ENCODE data around the gene ERAP2. TPM values are rescaled to one million over a fixed set of nuclear protein-coding genes. Genes with fewer than 3 reads are reported as not detected.

Gene ERAP2
- total and polyA plus RNA-seq, 10 of the 15 experiments (the other 5 are each of a cell fraction or from before 2014, with no cell fraction given) = 4.0 to 28.7 (median 11.7) TPM

DNA sequence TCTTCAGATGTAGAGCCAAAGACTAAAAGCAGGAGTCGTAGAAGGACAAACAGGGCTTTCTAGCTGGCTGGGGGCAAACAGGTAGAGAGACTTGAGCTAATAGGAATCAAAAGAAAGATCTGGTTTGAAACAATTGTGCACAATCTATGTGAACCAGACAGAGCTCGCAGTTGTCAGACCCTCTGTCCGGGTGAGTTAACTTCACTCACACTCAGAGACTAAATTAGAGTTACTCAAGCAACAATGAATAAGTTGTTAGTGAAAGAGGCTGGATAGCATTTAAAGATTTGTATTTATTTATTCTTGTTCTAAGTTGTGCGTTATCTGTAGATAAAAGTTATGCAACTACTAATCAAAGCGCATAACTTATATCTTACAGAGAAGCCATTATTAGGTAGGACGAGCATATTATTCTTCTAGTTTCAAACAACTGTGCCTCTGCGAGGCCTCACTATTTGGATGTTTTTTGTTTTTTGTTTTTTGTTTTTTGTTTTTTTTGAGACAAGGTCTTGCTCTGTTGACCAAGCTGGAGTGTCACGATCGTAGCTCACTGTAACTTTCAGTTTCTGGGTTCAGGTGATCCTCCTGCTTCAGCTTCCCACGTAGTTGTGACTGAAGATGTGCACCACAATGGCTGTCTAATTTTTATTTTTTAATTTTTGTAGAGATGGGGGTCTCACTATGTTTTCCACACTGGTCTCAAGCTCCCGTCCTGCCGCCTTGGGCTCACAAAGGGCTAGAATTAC is 46.4 kb downstream of the ERAP2 start (continued):
- TF ChIP-seq EGR1 (IDR thresholded peaks at IDR 0.05; ENCODE audit: borderline replicate concordance in 1 of 2, low read depth in 2 of 2, low read length in 2 of 2) (no peak), RUNX3 (IDR thresholded peaks at IDR 0.05; ENCODE audit: low read length) (0 out of 2 replicates have a peak, but pooled peaks have one; percentile 30), STAT1 (conservative IDR thresholded peaks at IDR 0.05) (no peak), PML (IDR thresholded peaks at IDR 0.05; ENCODE audit: low read length) (peak; percentile 54; the same call in 1 of the 2 replicates), TCF12 (IDR thresholded peaks at IDR 0.05; ENCODE audit: low read depth, low read length) (no peak), WRNIP1 (IDR thresholded peaks at IDR 0.05; ENCODE audit: borderline replicate concordance, low read depth, low read length) (no peak), FOXM1 (IDR thresholded peaks at IDR 0.05; ENCODE audit: low read depth, low read length) (no peak), HDAC6 (IDR thresholded peaks at IDR 0.05; ENCODE audit: unreplicated experiment) (no peak), LARP7 (IDR thresholded peaks at IDR 0.05) (no peak), NR2F1 (conservative IDR thresholded peaks at IDR 0.05) (no peak), CEBPB (IDR thresholded peaks at IDR 0.05; ENCODE audit: borderline replicate concordance in 1 of 2, low read depth in 2 of 2, low read length in 2 of 2) (no peak), NR2C1 (IDR thresholded peaks at IDR 0.05) (no peak), TARDBP (IDR thresholded peaks at IDR 0.05; ENCODE audit: borderline replicate concordance) (no peak), CHD4 (IDR thresholded peaks at IDR 0.05) (no peak), IRF4 (IDR thresholded peaks at IDR 0.05; ENCODE audit: low read depth, low read length) (no peak), SMAD1 (IDR thresholded peaks at IDR 0.05; ENCODE audit: low read depth, partially characterized antibody) (no peak), EED (IDR thresholded peaks at IDR 0.05; ENCODE audit: low read depth) (no peak), NBN (IDR thresholded peaks at IDR 0.05) (no peak), NFYA (IDR thresholded peaks at IDR 0.05; ENCODE audit: borderline replicate concordance, low read depth, low read length) (no peak), PAX8 (IDR thresholded peaks at IDR 0.05) (no peak), SREBF1 (IDR thresholded peaks at IDR 0.05; ENCODE audit: low read length) (no peak), SP1 (IDR thresholded peaks at IDR 0.05; ENCODE audit: low read depth, low read length) (no peak), CREM (IDR thresholded peaks at IDR 0.05; ENCODE audit: low read depth) (no peak; the same call in 1 of the 2 replicates), RBBP5 (conservative IDR thresholded peaks at IDR 0.05) (0 out of 2 replicates have a peak, but pooled peaks have one; percentile 51)
- TF ChIP-seq, protein P1, sequence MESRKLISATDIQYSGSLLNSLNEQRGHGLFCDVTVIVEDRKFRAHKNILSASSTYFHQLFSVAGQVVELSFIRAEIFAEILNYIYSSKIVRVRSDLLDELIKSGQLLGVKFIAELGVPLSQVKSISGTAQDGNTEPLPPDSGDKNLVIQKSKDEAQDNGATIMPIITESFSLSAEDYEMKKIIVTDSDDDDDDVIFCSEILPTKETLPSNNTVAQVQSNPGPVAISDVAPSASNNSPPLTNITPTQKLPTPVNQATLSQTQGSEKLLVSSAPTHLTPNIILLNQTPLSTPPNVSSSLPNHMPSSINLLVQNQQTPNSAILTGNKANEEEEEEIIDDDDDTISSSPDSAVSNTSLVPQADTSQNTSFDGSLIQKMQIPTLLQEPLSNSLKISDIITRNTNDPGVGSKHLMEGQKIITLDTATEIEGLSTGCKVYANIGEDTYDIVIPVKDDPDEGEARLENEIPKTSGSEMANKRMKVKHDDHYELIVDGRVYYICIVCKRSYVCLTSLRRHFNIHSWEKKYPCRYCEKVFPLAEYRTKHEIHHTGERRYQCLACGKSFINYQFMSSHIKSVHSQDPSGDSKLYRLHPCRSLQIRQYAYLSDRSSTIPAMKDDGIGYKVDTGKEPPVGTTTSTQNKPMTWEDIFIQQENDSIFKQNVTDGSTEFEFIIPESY (IDR thresholded peaks at IDR 0.05) = no peak
- TF ChIP-seq, protein P2, sequence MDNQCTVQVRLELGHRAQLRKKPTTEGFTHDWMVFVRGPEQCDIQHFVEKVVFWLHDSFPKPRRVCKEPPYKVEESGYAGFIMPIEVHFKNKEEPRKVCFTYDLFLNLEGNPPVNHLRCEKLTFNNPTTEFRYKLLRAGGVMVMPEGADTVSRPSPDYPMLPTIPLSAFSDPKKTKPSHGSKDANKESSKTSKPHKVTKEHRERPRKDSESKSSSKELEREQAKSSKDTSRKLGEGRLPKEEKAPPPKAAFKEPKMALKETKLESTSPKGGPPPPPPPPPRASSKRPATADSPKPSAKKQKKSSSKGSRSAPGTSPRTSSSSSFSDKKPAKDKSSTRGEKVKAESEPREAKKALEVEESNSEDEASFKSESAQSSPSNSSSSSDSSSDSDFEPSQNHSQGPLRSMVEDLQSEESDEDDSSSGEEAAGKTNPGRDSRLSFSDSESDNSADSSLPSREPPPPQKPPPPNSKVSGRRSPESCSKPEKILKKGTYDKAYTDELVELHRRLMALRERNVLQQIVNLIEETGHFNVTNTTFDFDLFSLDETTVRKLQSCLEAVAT (IDR thresholded peaks at IDR 0.05) = 0 out of 2 replicates have a peak, but pooled peaks have one; percentile 56
- TF ChIP-seq, protein P3, sequence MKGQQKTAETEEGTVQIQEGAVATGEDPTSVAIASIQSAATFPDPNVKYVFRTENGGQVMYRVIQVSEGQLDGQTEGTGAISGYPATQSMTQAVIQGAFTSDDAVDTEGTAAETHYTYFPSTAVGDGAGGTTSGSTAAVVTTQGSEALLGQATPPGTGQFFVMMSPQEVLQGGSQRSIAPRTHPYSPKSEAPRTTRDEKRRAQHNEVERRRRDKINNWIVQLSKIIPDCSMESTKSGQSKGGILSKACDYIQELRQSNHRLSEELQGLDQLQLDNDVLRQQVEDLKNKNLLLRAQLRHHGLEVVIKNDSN (IDR thresholded peaks at IDR 0.05; ENCODE audit: borderline replicate concordance, extremely low read length, insufficient read depth, low read depth, low read length) = no peak
- TF ChIP-seq, protein P4, sequence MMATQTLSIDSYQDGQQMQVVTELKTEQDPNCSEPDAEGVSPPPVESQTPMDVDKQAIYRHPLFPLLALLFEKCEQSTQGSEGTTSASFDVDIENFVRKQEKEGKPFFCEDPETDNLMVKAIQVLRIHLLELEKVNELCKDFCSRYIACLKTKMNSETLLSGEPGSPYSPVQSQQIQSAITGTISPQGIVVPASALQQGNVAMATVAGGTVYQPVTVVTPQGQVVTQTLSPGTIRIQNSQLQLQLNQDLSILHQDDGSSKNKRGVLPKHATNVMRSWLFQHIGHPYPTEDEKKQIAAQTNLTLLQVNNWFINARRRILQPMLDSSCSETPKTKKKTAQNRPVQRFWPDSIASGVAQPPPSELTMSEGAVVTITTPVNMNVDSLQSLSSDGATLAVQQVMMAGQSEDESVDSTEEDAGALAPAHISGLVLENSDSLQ (IDR thresholded peaks at IDR 0.05) = no peak

Measured in GM12878 (cell line).